Measurements from ENCODE around the gene GHRH.

The GHRH gene

DNA sequence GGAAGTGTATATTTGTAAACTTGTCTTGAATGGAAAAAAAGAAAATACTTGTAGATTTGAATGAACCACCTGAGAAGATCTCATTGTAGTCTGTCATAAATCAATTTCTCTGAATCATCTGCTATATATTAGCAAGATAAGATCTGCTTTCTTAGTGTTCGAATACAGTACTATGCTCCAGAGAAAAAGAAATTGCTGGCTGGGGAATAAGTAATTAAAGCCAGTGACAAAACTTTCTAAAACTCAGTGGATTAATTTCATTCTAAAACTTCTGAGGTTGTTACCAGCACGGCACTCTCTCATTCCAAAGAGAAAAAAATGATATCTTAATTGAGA, 59.8 kb downstream of the GHRH start:
- no peak for DNase-seq

All from NCI-H524 treated with DMSO at 0.1 percent for 48 hours (cell line).